ENCODE measurements around the gene SPATA3. TPM values are rescaled to one million over a fixed set of nuclear protein-coding genes. Genes with fewer than 3 reads are reported as not detected.

The SPATA3 gene
- polyA plus RNA-seq, 2 of the 4 experiments (the other 2 are of a cell fraction): not detected

- FAIRE-seq: no peak
Observed at GRCh38 chr2:231007286-231008098, 11.6 kb downstream of the SPATA3 start.

GRCh38 chr2:231008131-231008530 is 12.2 kb downstream of the SPATA3 start:
- no peak for ATAC-seq
- Histone ChIP-seq H3K4me2 (no peak overlapping the region), H3K9me3 (peaks cover 2% of the 10 kb centered on the region; the same call in 1 of the 3 replicates), H3K4me3 (no peak overlapping the region), H3K4me1 (no peaks in the 10 kb centered on the region), H3K27ac (no peak overlapping the region)
- FAIRE-seq: no peak
- WGBS (ENCODE audit: missing lambda C conversion rate): 82% methylated on average over 6 of the region's 6 CpGs
- CTCF ChIA-PET: interaction anchor here (1.1 to 3.6 kb wide), 6 partner anchors 12 to 160 kb away, joined by 3 to 22 read pairs (median 5); partner anchors contain the start of gene SPATA3
- DNase-seq (ENCODE audit: low read depth in 1 of 2, low spot score in 1 of 2): no peak
- POLR2A ChIA-PET: no interaction called here
- TF ChIP-seq HOXB5 (CRISPR knock-in tag; IDR thresholded peaks at IDR 0.05) (no peak), USF2 (IDR thresholded peaks at IDR 0.05) (no peak), CHD2 (IDR thresholded peaks at IDR 0.05; ENCODE audit: low read length, partially characterized antibody) (no peak), MAFK (IDR thresholded peaks at IDR 0.05; ENCODE audit: partially characterized antibody) (no peak), NPAS2 (CRISPR knock-in tag; IDR thresholded peaks at IDR 0.05; ENCODE audit: borderline replicate concordance) (no peak)

More at GRCh38 chr2:231007286-231008098, 11.6 kb downstream of the SPATA3 start:
- WGBS (ENCODE audit: missing lambda C conversion rate): 60% methylated on average over 10 of the region's 10 CpGs
- Histone ChIP-seq H3K4me1 (no peaks in the 10 kb centered on the region), H3K9me3 (peaks cover 2% of the 10 kb centered on the region; the same call in 1 of the 3 replicates), H3K4me2 (no peak overlapping the region), H3K27ac (no peak overlapping the region), H3K4me3 (no peak overlapping the region)
- ChIA-PET CTCF (interaction anchor here (0.7 to 3.6 kb wide), 10 partner anchors 9 to 160 kb away, joined by 3 to 22 read pairs (median 4); partner anchors contain the start of gene SPATA3), POLR2A (no interaction called here)
- DNase-seq (ENCODE audit: low read depth in 1 of 2, low spot score in 1 of 2) (no peak), ATAC-seq (no peak; a peak in 1 of 6 replicates)
- TF ChIP-seq SMC3 (IDR thresholded peaks at IDR 0.05) (no peak), EHF (CRISPR knock-in tag; IDR thresholded peaks at IDR 0.05) (no peak)

GRCh38 chr2:231009236-231009919 is 13.5 kb downstream of the SPATA3 start:
- H3K4me1 ChIP-seq: no peaks in the 10 kb centered on the region
- ATAC-seq: no peak; a peak in 1 of 6 replicates

GRCh38 chr2:231010201-231010730 is 14.3 kb downstream of the SPATA3 start:
- FAIRE-seq (no peak), ATAC-seq (no peak), DNase-seq (ENCODE audit: low read depth in 1 of 2, low spot score in 1 of 2) (no peak)
- ChIA-PET CTCF (no interaction called here), POLR2A (no interaction called here)
- no peak overlapping the region for H3K27ac ChIP-seq
- no peaks in the 10 kb centered on the region; the same call in 2 of the 3 replicates for H3K9me3 ChIP-seq
- H3K4me3 ChIP-seq: no peak overlapping the region
- H3K4me1 ChIP-seq: no peaks in the 10 kb centered on the region
- TF ChIP-seq CHD2 (IDR thresholded peaks at IDR 0.05; ENCODE audit: low read length, partially characterized antibody) (no peak), JUNB (IDR thresholded peaks at IDR 0.05) (no peak), MAZ (IDR thresholded peaks at IDR 0.05; ENCODE audit: borderline replicate concordance, low read depth, low read length) (no peak), PBX3 (IDR thresholded peaks at IDR 0.05) (no peak), HOXB13 (CRISPR knock-in tag; IDR thresholded peaks at IDR 0.05; ENCODE audit: low read depth) (no peak), HOXA7 (CRISPR knock-in tag; IDR thresholded peaks at IDR 0.05) (no peak), NPAS2 (CRISPR knock-in tag; IDR thresholded peaks at IDR 0.05; ENCODE audit: borderline replicate concordance) (no peak), KDM5A (IDR thresholded peaks at IDR 0.05) (no peak), CHD4 (IDR thresholded peaks at IDR 0.05; ENCODE audit: borderline replicate concordance) (no peak)
- no peak overlapping the region for H3K4me2 ChIP-seq
- 60% methylated on average over 2 of the region's 2 CpGs for WGBS (ENCODE audit: missing lambda C conversion rate)

More at GRCh38 chr2:231009236-231009919, 13.5 kb downstream of the SPATA3 start:
- Histone ChIP-seq H3K9me3 (peaks cover 2% of the 10 kb centered on the region; the same call in 1 of the 3 replicates), H3K4me2 (no peak overlapping the region), H3K4me3 (no peak overlapping the region), H3K27ac (no peak overlapping the region)
- POLR2A ChIA-PET: no interaction called here
- CTCF ChIA-PET: interaction anchor here (1.1 to 3.6 kb wide), 3 partner anchors 17 to 42 kb away, joined by 3 to 22 read pairs (median 4); no protein-coding TSS in a partner anchor
- DNase-seq (ENCODE audit: low read depth in 1 of 2, low spot score in 1 of 2): no peak
- 42% methylated on average over 14 of the region's 14 CpGs for WGBS (ENCODE audit: missing lambda C conversion rate)
- TF ChIP-seq BCL3 (IDR thresholded peaks at IDR 0.05) (no peak), HES2 (IDR thresholded peaks at IDR 0.05) (no peak), RARB (CRISPR knock-in tag; IDR thresholded peaks at IDR 0.05) (no peak), CHD4 (IDR thresholded peaks at IDR 0.05; ENCODE audit: borderline replicate concordance) (no peak), ZFP36 (IDR thresholded peaks at IDR 0.05; ENCODE audit: borderline replicate concordance, partially characterized antibody) (no peak), NFE2L2 (conservative IDR thresholded peaks at IDR 0.05; ENCODE audit: low read length) (no peak)
- FAIRE-seq: no peak
